ENCODE results near the gene TBC1D10A.

TBC1D10A gene

DNA sequence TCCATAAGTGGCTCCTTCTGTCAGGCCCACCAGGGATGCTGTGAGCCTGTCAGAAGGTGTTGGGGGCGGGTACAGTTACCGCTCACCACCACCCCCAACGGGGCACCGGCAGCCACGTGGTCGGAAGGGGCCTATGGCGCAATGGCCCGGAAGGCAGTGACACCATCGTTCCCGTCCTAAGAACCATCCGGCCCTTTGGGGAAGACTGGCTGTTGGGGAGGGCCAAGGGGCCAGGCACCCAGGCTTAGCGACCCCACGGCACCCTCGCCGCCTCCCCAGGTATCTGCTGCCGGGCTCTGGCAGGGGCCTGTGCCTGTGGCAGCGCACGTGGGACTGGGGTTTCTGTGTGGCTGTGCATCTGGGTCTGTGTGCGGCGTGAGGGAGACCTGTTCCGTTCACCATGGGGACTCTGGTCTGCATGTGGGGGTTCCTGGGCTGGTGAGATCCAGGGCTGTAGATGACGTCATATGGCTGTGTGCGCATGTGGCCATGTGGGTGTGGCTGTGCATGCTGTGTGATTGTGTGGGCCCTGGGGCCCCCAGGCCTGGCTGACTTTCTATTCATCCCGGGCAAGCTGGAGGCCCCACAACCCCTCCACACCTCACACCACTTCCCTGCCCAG lies 60.8 kb downstream of the TBC1D10A start:
- peak; percentile 67 to 72 for DNase-seq

DNA sequence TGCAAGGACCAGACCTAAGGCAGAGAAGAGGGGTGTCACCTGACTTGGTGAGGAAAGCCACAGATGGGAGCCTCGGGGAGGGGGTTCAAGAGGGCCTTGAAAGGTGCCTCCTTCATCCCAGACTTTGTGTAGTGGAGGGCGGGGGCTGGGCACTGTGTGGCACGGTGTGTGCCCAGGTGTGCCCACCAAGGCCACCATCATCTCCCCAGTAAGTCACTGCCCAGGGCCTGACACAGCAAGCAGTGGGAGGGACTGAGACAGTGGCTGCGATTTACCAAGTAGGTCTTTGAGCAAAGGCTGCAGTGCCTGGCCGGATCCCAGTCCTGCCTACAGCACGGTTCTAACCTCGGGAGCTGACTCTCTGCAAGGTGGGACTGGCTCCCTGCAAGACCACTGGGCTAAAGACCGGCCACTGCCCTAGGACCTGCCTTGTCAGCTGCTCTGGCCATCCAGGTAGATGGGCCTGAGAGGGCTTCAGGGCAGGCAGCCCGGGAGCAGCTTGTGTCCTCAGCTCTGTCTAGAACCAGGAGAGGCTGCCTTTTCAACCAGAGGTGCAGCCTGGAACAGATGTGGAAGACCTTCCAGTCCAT lies 61.5 kb downstream of the TBC1D10A start:
- DNase-seq, result no peak

DNA sequence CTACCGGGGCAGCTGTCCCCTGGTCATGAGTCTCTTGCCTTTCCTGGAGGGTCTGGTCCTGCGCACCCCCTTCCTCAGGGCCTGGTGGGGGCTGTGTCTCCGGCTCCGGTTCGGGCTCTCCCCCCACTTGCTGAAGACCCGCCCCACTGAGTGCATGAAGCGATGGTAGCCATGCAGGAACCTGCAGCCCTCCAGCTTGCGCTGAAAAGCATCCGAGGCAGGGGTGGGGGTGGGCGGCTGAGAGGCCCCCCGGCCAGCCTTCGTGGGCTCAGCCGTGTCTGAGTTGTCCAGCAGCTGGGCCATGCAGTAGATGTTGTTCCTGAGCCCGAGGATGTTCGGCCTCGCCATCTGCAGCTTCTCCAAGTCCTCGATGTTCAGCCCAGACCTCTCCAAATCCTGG lies 62.9 kb downstream of the TBC1D10A start:
- no peak for DNase-seq

DNA sequence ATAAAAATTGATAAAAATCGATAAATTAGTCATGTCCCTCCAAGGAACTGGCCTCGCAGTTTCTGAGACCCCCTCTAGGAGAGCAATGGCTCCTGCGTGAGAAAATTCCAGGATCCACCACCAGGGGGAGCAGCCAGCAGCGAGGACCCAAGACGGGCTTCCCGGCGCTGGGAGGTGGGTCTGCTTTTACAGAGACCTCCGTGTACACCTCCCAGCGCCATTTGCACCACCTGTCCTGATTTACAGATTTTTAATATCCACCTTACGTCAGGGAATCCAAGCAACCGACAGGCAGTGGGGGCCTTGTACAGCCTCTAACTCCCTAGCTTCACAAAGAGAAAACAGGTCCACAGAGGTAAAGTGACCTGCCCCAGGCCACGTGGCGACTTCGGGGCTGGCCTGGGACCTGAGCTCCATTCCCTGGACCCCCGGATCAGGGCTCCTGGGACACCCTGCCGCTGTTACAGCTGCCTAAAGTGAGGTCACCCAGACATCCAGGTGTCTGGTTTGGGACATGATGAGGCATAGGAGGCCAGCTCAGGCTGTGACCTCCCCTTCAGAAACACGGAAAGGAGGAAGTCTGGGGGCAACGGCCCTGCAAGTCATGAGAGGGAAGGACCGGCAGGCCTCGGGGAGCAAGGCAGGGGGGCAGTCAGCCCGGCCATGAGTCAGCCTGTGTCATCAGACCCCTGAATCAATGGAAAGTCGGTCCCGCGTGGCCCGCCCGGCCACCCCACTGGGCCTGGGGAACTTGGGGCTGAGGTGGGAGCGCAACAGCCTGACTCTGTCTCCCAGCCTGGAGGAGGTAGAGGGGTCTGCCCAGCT lies 63.6 kb downstream of the TBC1D10A start:
- DNase-seq, result peak; percentile 81 to 89

DNA sequence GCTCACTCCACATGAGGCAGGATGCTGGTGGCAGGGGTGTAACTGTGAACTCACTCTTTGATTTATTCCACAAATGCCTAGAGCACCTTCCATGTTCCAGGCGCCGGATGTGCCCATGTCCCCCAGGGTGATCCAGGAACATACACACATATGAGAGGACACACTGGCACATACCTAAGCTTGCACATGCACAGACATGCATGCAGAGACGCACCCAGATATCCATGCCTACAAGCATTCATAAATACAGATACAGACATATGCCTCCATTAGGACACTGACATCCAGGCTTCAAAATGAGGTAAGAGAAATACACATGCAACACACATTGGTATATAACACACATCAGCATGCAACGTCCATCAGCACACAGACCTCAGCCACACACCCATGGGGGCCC lies 64.6 kb downstream of the TBC1D10A start:
- no peak for DNase-seq

DNA sequence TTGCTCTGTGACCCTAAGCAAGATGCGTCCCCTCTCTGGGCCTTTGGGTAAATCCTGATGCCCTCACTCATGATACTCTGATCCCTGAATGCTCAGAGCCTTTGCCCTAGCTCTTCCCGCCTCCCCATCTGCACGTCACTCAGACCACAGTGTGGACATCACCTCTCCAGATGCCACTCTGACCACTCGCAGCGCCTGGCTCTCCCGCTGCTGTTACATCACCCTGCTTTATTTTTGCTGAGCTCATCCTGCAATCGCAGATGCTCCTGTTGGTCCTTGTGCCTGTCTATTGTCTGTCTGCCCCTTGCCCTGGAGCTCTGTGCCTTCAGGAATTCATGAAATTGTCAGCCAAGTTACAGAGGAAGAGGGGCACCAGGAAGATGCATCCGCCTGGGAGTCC lies 65.6 kb downstream of the TBC1D10A start:
- peak; percentile 72 to 73 for DNase-seq

DNA sequence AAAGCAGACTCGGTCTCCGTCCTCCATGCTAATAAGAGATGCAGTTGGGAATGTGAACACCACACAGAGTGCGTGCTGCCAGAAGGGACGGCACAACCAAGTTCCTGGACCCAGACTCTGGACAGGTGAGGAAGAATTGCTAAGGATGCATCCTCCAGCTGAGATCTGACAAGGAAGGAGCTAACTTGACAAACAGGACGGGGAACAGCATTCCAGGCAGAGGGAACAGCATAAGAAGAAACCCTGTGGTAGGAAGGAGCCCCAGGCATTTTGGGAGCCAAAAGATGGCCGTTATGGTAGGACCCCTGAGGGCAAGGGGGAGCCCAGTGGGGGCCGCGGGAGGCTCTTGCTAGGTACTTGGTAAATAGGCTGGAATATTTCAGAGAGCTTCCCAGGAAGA lies 66.1 kb downstream of the TBC1D10A start:
- DNase-seq, result no peak

DNA sequence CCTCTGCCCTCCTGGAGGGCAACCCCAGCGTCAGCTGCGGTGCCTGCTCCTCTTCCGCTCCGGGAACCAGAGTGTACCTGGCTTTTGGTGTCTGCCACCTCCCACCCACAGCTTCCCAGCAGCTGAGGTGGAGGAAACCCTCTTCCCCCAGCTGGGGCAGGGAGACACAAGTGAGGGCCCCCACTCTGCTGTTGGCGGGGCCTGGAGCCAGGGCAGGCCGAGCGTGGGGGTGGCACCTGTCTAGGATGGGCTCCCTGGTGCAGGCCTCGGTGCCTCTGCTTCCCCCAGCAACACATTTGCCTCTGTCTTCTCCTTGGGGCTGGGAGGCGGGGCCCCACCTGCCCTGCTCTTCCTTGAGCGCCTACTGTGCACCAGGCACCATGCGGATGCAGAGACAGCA lies 66.5 kb downstream of the TBC1D10A start:
- no peak for DNase-seq

DNA sequence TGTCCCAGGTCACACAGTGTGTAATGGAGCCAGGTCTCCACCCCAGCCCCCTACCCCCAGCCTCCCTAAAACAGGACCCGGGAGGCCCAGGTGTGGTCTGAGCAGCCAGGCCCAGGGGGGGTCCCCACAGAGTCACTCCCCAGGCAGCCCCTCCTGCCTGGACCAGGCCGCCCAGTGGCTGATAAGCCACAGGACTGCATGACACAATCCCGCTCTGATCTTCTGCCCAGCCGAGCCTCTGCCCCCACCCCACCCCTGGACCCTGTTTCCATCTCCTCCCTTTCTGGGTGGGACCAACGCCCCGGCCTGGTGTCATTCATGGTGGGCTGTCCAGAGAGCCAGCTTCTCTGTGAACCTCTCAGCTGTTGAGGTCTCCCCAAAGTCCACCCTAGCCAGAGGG lies 72.4 kb downstream of the TBC1D10A start:
- no peak for DNase-seq

DNA sequence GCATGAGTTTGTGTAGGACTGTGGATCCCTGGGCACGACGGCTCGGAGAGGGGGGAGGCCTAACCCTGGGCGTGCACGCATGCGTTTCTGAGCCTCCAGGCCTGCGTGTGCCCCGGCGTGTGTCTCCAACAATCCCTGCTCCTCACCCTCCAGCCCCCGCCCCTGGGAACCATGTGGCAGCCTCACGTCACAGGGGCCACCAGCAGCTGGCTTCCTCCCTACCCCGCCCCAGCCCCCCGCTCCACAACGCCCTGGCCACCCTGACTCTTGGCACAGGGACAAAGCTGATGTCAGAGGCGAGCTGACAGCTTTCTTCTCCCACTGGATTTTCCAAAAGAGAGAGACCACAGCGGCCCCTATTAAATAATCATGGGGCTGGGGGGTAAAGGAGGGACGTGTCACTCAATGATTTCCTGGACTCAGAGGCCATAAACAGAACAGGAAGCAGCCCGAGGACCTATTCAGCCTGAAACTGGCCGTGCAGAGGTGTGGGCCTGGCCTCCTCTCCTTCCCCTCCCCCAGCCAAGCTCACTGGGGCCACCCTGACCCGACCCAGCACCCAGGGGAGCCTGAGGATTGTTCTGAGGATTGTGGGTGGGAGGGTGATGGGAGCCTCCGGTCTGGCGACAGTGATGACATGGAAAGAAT lies 73.4 kb downstream of the TBC1D10A start:
- DNase-seq, result no peak

DNA sequence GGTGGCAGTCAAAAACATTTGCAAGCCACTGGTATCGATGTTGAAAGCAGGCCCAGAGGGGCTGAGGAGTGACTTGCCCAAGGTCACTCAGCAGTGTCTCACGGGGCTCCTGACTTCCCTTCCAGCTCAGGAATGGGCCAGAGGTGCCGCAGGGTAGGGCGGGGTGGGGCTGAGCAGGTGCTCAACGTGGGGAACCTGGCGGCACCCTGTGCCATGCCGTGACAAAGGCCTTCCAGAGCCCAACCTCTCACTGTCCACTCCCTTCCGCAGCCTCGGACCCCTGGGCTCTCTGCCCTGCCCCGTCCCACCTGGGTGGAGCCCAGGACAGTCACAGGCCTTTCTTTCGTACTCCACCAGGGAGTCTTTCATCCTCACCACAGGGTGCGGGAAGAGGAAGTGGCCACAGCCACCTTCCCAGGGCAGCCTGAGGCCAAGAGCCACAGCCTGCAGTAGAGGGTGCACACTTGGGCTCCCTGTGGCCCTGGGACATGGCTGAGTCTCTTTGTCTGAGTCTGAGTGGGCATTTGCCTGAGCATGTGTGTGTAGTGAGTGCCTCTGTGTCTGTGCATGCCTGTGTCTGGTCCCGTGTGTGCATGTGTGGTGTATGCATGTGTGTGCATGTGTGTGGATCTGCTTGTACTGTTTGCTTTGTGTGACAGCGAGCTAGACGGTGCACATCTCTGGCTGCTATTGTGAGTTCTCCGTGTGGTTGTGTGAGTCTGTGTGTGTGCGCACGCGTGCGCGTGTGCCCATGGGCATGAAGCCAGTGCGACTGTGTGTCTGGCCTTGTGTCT lies 74.1 kb downstream of the TBC1D10A start:
- DNase-seq, result no peak

DNA sequence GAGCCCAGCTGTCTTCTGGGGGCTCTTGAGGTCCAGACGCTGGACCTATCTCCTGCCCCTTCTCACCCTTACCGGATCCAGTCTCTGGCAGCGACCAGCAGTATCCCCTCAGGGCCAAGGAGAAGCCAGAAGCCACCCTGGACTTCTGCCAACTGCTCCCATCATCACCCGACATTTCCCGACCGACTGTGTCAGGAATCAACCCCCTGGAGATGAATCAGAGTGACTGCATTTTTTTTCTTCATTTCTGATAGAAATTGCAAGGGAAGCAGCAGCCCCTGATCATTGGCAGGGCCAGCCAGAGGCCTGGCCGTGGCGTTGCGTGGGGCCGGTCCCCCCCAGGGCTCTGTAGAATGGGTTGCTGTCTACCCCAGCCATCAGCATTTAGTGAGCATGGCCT lies 75.0 kb downstream of the TBC1D10A start:
- DNase-seq, result no peak

DNA sequence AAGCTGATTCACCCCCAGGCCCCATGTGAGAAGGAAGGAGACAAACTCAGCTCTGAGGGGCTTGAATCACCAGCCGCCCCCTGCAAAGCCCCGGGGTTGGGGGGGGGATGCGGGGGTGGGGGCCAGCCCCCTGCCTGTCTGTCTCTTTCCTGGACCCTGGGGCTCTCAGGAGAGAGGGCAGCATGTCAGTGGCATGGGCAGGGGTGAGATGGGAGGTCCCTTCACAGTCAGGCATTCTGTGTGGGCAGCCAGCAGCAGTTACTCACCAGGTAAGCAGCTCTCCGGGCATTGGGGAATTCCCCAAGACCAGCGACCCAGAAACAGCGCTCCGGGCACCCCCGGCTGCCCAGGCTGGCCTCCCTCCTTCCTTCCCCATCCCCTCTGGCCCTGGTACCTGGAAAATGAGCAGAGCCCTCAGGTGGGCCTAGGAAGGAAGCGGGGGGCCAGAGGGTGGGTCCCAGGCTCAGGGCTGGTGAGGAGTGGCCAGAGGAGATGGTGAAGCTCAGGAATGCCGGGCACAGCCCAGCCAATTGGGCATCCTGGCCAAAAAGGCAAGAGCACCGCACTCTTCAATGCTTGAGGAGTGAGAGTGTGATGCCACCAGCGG lies 76.0 kb downstream of the TBC1D10A start:
- peak in 1 of 2 donors; percentile 40 for DNase-seq

DNA sequence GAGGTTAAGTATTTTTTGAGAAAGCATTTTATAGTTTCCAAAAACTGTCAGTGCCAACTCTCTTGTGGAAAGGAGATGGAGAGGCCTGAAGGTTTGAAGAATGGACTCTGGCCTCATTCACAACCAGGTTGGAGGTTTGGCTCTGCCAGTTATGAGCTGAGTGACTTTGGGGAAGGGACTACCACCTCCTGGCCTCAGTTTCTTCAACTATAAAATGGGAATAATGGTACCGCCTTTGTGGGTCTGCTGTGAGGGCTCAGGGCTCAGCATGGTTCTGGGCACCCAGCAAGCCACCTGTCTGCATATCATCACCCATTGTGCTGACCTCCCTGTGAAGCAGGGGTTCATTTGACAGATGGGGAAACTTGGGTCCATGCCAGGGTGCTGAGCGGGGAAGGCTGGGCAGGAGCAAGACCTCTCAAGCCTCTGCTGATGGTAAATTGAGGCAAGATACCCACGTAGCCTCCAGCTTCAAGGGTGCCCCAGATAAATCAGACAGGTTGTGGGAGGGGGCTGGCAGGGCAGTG lies 76.6 kb downstream of the TBC1D10A start:
- DNase-seq, result no peak

DNA sequence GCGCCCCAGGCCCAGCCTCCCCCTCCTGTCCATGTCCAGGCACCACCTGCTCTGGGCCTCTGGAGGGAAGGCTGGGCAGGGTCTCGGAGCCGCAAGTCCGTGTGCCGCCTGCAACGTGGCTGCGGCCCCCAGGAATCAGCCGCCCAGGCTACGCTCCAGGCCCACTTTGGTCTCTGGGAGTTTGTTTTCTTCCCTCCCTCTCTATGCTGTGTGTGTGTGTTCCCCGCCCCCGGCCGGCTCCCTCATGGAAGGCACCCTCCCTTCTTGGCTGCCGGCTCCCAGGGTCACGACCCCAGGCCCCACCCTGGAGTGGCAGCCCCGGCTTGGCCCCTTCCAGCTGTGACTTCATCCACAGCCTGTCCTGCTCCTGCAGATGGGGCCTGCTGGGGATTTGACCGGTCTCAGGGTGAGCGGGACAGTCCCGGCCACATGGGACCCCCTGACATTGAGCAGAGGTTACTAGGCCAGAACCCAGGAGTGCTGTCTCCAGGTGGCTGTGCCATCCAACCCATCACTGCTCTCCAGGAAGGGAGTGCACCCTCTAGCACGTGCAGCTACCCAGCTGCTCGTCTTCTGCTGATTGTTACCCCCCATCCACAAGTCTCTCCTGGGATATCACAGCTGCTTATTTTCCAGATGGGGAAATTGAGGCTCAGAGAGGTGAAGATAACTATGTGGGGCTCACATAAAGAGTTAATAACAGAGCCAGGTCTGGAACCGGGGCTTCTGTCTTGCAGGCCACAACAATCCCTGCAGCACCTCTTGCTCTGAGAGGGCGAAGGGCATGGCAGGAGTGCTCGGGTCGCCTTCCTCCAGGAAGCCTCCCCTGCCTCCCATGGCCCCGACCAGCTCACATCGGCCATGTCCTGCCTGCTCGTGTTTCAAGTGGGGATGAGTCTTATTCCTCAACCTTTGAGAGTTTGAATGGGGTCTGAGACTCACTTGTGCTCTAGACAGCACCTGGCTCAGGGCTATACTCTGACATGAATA lies 77.4 kb downstream of the TBC1D10A start:
- DNase-seq, result no peak

DNA sequence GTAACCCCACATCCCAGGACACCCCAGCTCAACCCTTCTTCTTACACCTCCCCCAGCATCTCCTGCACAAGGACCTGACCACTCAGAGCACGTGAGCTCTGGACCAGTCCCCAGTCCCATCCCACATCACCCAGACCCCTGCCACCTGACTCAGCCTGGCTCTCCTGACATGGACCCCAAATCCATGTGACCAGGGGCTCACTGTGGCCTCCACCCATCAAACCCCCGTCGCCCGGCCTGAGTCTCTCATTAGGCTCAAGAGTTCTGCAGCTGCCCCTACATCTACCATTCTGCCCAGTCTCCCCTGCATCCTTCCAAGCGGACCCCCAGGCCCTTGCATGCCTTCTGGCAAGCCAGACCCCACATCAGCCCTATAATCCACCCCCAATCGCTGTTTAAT lies 78.3 kb downstream of the TBC1D10A start:
- no peak for DNase-seq

DNA sequence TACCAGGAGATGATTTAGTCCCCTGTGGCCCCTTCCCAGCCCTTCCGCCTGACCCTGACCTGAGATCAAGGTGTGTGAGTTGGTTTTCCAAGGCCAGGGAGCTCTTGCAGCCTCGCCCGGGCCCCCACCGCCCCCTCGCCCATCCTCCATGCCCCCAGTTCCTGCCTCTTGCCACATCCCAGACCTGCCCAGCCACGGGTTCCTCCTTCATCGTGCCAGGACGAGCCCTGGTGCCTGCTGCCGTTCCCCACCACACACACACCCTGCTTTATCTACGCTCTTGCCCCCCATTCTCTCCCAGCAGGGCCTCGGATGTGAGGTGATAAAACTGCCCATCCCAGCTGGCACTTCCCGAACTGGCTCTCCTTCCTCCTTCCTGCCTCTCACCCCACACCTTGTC lies 78.8 kb downstream of the TBC1D10A start:
- no peak for DNase-seq

DNA sequence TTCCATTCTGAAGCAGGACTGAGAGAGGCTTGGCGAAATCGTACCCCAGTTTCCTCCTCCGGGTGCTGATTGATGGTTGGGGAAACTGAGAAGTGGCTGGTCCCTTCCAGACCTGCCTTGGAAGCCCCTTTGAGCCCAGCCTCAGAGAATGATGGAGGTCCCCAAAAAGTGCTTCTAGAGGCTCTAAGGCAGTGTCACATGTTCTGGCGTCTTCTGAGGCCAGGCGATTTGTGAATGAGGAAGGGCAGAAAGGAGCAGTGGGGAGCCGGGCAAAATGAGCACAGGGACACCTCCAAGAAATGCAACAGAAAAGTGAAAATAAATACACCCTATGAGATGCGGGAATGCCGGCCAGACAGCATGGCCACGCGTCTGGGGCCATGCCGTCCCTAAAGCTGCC lies 79.2 kb downstream of the TBC1D10A start:
- DNase-seq, result no peak

DNA sequence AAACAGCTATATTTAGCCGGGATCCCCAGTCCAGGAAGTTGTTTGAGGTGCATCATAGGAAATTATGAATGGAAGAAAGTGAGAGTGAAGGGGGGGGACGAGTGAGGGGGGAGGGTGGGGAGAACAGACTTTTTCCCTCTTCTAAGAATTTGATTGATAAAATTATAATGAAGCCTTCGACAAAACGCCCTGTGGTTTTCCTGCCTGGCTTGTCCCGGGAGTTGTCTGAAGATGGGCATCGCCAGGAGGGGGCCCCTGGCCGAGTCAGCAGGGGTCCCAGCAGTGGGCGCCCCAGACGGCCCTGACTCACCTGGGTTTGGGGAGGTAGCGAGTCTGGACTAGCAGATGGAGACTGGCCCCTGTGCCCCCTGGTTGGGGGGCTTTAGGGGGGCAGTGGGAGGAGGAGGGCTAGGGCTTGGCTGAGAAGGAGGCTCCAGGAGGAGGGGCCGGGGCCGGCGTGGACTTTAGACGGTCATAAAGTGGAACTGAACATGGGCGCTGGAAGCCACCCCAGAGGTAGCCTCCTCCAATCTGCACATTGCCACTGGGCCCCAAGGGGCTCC lies 79.8 kb downstream of the TBC1D10A start:
- DNase-seq, result no peak

DNA sequence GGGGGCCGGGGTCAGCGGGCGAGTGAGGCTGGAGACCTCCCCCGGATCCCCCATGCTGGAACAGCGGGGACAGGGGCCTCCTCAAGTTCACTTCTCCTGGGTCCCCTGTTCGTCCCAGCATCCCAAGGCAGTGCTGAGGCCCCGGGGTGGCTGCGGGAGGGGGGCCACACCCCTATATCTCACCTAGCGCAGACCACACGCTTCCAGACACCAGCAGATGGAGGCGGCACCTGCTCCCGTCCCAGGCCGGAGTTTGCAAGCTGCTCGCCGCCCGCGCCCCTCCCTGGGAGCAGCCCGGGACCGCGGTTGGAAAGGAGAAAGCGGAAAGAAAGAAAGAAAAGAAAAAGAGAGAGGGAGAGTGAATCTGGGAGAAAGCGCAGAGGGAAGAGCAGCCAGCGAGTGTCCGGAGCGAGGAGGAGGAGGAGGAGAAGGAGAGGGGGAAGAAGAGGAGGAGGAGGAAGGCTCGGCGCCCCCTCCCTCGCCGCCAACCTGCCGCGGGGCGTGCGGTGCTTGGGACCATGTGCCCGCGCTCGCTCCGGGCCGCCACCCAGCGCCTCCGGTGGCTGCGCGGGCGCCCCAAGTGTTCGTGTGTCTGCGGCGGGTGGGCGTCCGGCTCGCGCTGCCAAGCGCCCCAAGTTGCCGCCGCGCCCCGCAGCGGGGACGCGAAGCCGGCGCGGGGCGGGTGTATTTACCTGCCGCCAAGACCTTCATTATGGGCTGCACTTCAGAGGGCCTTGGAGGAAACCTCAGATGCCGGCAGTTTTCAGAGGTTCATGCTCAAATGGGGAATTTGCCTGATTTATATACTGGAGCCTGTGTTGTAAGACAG lies 80.5 kb downstream of the TBC1D10A start, which contains the start of gene LIF:
Gene LIF (minus strand): TSS at position 775 of the 829 bp plus-strand sequence. CDS start 64 bp downstream, at position 711.
- peak; percentile 38 to 59 for DNase-seq

All from inflammatory macrophage treated with lipopolysaccharide for 1 hour (primary cell).